ENCODE results near the gene KRTCAP2. TPM values are rescaled to one million over a fixed set of nuclear protein-coding genes. Genes with fewer than 3 reads are reported as not detected.

KRTCAP2 gene
- total RNA-seq, 4 donors from 2014 or later: 77.1 to 180 (median 113) TPM

DNA sequence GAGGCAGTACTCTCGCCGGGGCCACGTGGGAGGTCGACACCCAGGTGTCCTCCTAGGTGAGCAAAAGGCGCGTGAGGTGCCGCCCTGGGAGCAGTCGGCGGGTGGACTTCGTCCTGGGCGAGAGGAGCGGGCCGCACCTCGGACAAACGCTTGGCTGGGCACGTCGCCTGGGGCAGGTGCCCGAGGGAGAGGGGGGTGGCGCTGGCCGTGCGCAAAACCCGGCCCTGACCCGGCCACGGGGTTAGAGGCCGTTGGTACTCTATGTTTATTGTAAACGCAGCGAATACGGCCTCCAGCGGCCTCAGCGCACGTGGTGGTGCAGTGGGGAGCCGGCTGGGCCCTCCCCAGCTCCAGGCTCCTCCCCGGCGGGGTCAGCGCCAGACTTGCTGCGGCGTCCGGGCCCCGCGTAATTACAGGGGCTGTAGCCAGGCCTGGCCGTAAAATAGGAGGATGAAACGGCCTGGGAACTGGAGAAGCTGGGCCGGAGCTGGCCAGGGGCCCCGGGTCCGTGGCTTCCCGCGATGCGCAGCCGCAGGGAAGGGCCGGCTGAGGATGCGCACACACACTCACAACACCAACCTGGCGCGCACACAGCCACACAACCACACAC, 47.1 kb downstream of the KRTCAP2 start:
- no peaks in the 10 kb centered on the region for H3K36me3 ChIP-seq
- no peaks in the 10 kb centered on the region for H3K27me3 ChIP-seq
- peak in 1 of 2 donors; percentile 76 for DNase-seq (ENCODE audit: low spot score in 2 of 2)
- H3K9me3 ChIP-seq: no peaks in the 10 kb centered on the region
- no peak for TF ChIP-seq EP300 (IDR thresholded peaks at IDR 0.05)
- H3K4me3 ChIP-seq: peak overlapping the region; percentile 83
- 43% methylated on average over 20 of the region's 53 CpGs for WGBS
- peak overlapping the region; percentile 100 for H3K27ac ChIP-seq
- H3K4me1 ChIP-seq: peaks cover 67% of the 10 kb centered on the region

DNA sequence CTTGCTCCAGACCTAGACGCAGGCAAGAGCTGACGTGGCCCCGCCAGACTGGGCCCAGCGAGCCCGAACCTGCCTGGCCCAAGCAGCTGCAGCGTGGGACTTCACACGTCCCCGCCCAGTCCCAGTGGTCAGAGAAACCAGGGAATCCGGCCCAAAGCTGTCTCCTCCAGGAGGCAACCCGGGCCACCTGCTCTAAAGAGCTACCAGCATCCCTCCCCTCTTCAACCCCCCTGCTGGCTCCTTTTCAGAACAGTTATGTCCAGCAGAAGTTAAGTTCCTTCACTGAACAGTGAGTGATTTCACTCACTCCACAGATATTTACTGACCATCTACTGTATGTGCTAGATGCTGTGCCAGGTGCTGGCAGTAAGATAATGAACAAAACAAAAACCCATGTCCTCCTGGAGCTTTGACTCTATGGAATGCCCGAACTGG, 47.6 kb downstream of the KRTCAP2 start:
- TF ChIP-seq, protein P1, sequence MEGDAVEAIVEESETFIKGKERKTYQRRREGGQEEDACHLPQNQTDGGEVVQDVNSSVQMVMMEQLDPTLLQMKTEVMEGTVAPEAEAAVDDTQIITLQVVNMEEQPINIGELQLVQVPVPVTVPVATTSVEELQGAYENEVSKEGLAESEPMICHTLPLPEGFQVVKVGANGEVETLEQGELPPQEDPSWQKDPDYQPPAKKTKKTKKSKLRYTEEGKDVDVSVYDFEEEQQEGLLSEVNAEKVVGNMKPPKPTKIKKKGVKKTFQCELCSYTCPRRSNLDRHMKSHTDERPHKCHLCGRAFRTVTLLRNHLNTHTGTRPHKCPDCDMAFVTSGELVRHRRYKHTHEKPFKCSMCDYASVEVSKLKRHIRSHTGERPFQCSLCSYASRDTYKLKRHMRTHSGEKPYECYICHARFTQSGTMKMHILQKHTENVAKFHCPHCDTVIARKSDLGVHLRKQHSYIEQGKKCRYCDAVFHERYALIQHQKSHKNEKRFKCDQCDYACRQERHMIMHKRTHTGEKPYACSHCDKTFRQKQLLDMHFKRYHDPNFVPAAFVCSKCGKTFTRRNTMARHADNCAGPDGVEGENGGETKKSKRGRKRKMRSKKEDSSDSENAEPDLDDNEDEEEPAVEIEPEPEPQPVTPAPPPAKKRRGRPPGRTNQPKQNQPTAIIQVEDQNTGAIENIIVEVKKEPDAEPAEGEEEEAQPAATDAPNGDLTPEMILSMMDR (IDR thresholded peaks at IDR 0.05): no peak
- no peak for TF ChIP-seq POLR2AphosphoS5 (IDR thresholded peaks at IDR 0.05)
- no peak for TF ChIP-seq POLR2A (IDR thresholded peaks at IDR 0.05)
- no peak for TF ChIP-seq EP300 (IDR thresholded peaks at IDR 0.05)
- Histone ChIP-seq H3K9me3 (no peaks in the 10 kb centered on the region), H3K36me3 (no peaks in the 10 kb centered on the region), H3K27me3 (no peaks in the 10 kb centered on the region), H3K4me1 (peaks cover 62% of the 10 kb centered on the region), H3K27ac (peak overlapping the region; percentile 100), H3K4me3 (peak overlapping the region; percentile 83)
- WGBS: 23% methylated on average over 3 of the region's 11 CpGs
- DNase-seq (ENCODE audit: low spot score in 2 of 2): no peak

DNA sequence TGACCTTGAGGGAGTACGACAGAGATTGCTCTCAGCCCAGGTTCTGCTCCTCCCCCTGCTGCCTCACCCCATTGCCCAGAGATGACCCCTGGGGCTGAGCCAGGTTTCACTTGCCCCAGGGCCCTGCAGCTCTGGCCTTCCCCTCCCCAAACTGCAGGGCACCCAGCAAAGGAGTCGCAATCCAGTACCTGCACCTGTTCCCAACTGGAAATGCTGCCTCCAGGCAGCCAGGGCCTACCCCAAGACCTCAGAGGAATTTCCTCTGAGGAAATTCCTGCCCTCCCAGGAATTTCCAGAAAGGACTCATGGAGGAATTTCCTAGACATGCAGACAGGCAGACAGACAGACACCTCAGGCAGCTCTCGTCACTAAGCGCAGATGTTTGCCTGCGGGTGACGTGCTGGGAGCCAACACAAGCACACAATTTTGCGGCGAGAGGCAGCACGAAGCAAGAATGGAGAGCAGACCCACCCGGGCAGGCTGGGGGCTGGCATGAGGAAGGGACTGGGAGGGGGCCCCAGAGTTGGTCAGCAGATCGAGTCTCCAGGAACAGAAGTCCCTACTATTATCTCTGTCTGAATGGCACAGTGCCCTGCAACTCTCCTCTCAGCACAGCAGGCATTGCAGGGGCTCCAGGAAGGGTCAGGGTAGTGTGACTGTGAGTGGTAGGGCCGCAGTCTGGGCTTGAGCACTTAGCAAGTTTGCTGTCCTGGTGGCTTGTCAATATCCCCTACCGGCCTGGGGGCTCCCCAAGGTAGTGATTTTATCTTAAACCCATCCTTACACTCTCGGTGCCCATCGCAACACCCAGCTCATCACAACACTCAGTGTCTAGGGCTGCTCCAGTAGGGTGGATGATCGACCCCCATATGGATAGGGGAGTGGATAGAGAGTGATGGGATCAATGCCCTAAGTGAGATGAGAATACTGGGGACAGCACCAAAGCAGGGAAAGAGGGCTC, 48.3 kb downstream of the KRTCAP2 start:
- 61% methylated on average over 8 of the region's 16 CpGs for WGBS
- H3K36me3 ChIP-seq: no peaks in the 10 kb centered on the region
- peaks cover 54% of the 10 kb centered on the region for H3K4me1 ChIP-seq
- no peaks in the 10 kb centered on the region for H3K9me3 ChIP-seq
- H3K27ac ChIP-seq: peak overlapping the region; percentile 100
- H3K4me3 ChIP-seq: no peak overlapping the region
- TF ChIP-seq POLR2A (IDR thresholded peaks at IDR 0.05) (no peak), POLR2AphosphoS5 (IDR thresholded peaks at IDR 0.05) (no peak), EP300 (IDR thresholded peaks at IDR 0.05) (no peak)
- TF ChIP-seq, protein P1 (IDR thresholded peaks at IDR 0.05): no peak
- no peaks in the 10 kb centered on the region for H3K27me3 ChIP-seq
- no peak for DNase-seq (ENCODE audit: low spot score in 2 of 2)

DNA sequence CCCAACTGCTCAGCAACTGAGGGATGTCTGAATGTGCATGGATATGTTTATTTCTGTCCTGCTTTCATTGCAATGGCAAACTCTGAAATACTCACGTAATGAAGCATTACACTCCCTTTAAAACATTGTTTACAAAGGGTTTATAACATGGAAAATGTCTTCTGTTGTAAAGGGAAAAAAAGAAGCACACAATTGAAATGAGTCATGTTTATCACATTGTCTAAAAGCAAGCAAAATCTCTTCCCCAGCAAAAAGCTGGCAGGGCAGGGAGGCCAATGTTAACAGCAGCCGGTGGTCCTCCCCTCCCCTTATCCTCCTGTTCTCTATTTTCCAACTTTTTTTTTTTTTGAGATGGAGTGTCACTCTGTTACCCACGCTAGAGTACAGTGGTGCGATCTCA, 49.3 kb downstream of the KRTCAP2 start:
- TF ChIP-seq POLR2AphosphoS5 (IDR thresholded peaks at IDR 0.05) (no peak), POLR2A (IDR thresholded peaks at IDR 0.05) (no peak), EP300 (IDR thresholded peaks at IDR 0.05) (no peak)
- TF ChIP-seq, protein P1 (IDR thresholded peaks at IDR 0.05): no peak
- Histone ChIP-seq H3K4me1 (peaks cover 47% of the 10 kb centered on the region), H3K9me3 (no peaks in the 10 kb centered on the region), H3K36me3 (no peaks in the 10 kb centered on the region), H3K4me3 (no peak overlapping the region), H3K27ac (no peak overlapping the region), H3K27me3 (no peaks in the 10 kb centered on the region)
- no peak for DNase-seq (ENCODE audit: low spot score in 2 of 2)
- 81% methylated on average over 4 of the region's 4 CpGs for WGBS

DNA sequence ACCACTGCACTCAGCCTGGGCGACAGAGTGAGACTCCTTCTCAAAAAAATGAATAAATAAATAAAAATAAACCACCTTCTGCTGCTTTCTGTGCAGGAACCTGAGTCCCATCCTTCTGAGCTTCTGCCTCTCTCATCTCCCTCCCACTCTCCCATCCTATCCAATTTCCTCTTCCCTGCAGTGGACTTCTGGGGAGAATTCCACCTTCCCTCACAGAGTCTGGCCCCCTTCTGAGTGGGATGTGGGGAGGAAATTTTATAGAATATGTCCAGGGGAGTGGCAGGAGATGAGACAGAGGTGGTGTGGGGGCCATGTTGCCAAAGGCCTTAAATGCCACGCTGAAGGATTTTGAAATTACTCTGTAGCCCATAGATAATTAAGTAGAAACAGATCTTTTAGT, 50.8 kb downstream of the KRTCAP2 start:
- Histone ChIP-seq H3K9me3 (no peaks in the 10 kb centered on the region), H3K27me3 (no peaks in the 10 kb centered on the region), H3K4me1 (peaks cover 32% of the 10 kb centered on the region), H3K27ac (no peak overlapping the region), H3K4me3 (no peak overlapping the region), H3K36me3 (no peaks in the 10 kb centered on the region)
- no peak for TF ChIP-seq POLR2AphosphoS5 (IDR thresholded peaks at IDR 0.05)
- 86% methylated on average over 2 of the region's 2 CpGs for WGBS
- no peak for DNase-seq (ENCODE audit: low spot score in 2 of 2)

DNA sequence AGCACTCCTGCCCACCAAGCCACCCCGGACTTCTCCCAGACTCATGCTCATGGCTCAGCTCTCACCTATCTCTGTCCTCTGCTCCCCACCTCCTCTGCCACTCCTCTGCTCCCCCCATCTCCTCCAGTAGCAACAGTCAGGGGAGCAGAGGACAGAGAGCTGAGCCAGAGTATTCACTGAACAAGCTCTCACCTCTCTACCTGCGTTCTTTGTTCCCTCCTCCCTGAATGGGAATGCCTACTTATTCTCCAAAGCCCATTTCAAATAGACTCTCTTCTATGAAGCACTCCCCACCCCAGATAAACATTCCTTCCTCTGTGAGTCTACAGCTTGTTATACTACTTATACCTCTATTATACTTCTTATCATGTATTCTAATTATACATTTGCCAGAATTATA, 51.9 kb downstream of the KRTCAP2 start:
- H3K4me1 ChIP-seq: peaks cover 22% of the 10 kb centered on the region
- H3K9me3 ChIP-seq: no peaks in the 10 kb centered on the region
- DNase-seq (ENCODE audit: low spot score in 2 of 2): no peak
- no peaks in the 10 kb centered on the region for H3K36me3 ChIP-seq
- no peak overlapping the region for H3K27ac ChIP-seq
- 87% methylated on average over 2 of the region's 2 CpGs for WGBS
- no peaks in the 10 kb centered on the region for H3K27me3 ChIP-seq
- TF ChIP-seq POLR2A (IDR thresholded peaks at IDR 0.05) (no peak), EP300 (IDR thresholded peaks at IDR 0.05) (no peak), POLR2AphosphoS5 (IDR thresholded peaks at IDR 0.05) (no peak)
- TF ChIP-seq, protein P1 (IDR thresholded peaks at IDR 0.05): no peak
- H3K4me3 ChIP-seq: no peak overlapping the region
